CD4-positive, alpha-beta T cell treated with Interleukin-4 for 4 hours (primary cell): ENCODE measurements around the gene SEMA4A.
A peak's percentile ranks its signal among the peaks of the same experiment; 100 is the strongest.
"Not testable (repeated sequence)": the region's sequence is repeated elsewhere in the genome, so short reads cannot be mapped to it uniquely, and the experiment has no call there.

Experiments used
- DNase-seq: peaks from one replicate; pipeline ENCODE4 v3.0.0-alpha.2; 2020

SEMA4A gene

GRCh38 chr1:156153362-156153761 is at the start of gene SEMA4A:
SEMA4A (plus strand) TSS chr1:156153585; CDS start chr1:156154579, 994 bp downstream.
- no peak for DNase-seq

- DNase-seq, result peak; percentile 90
Observed at GRCh38 chr1:156104065-156104810, 49.1 kb upstream of the SEMA4A start.

- DNase-seq, result no peak
Observed at GRCh38 chr1:156104861-156105832, 48.2 kb upstream of the SEMA4A start.

GRCh38 chr1:156106624-156107488 is 46.5 kb upstream of the SEMA4A start:
- no peak for DNase-seq

- no peak for DNase-seq
Observed at GRCh38 chr1:156108057-156108456, 45.3 kb upstream of the SEMA4A start.

GRCh38 chr1:156108664-156109241 is 44.6 kb upstream of the SEMA4A start:
- no peak for DNase-seq

GRCh38 chr1:156110252-156110651 is 43.1 kb upstream of the SEMA4A start:
- no peak for DNase-seq

- no peak for DNase-seq
Observed at GRCh38 chr1:156111355-156111962, 41.9 kb upstream of the SEMA4A start.

GRCh38 chr1:156112276-156113137 is 40.9 kb upstream of the SEMA4A start:
- no peak for DNase-seq

- DNase-seq, result no peak
Observed at GRCh38 chr1:156113282-156113950, 40.0 kb upstream of the SEMA4A start.

GRCh38 chr1:156114101-156114918 is 39.1 kb upstream of the SEMA4A start, which contains the start of gene LMNA:
LMNA (plus strand) TSS chr1:156114711; CDS start chr1:156114919, 208 bp downstream.
- DNase-seq, result peak; percentile 94

- no peak for DNase-seq
Observed at GRCh38 chr1:156114919-156115513, 38.4 kb upstream of the SEMA4A start.

- no peak for DNase-seq
Observed at GRCh38 chr1:156115514-156116374, 37.6 kb upstream of the SEMA4A start.

GRCh38 chr1:156116731-156117130 is 36.7 kb upstream of the SEMA4A start:
- not testable (repeated sequence) for DNase-seq

GRCh38 chr1:156117414-156118176 is 35.8 kb upstream of the SEMA4A start:
- no peak for DNase-seq

- no peak for DNase-seq
Observed at GRCh38 chr1:156118177-156118868, 35.1 kb upstream of the SEMA4A start.
